COLO668 (cell line): ENCODE measurements around the gene VWF.
"Not testable (repeated sequence)": the region's sequence is repeated elsewhere in the genome, so short reads cannot be mapped to it uniquely, and the experiment has no call there.

ENCODE experiments used
- DNase-seq: peaks from one replicate; lab custom pipeline; 2025; ENCODE audit not compliant: unreplicated experiment; lab: John Stamatoyannopoulos, UW

VWF gene

DNA sequence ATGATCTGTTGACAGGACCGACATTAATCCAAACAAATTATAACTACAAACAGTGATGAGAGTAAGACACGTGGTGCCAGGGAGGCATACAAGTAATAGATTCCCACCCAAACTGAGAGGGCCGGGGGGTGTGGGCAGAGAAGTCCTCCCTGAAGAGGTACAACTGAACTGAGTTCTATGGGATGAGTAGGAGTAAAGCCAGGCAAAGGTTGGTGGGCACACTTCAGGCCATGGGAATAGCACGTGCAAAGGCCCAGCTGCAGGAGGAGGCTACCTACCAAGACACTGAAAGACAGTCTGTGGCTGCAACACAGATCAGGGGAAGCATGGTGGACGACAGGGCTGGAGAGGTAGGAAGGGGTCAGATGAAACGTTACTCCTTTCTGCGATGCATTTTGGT, 22.0 kb upstream of the VWF start:
- no peak for DNase-seq

GRCh38 chr12:6145564-6145963, 21.1 kb upstream of the VWF start:
- DNase-seq, result no peak

- no peak for DNase-seq
These were observed 18.8 kb upstream of the VWF start for GRCh38 chr12:6143303-6143675.

DNA sequence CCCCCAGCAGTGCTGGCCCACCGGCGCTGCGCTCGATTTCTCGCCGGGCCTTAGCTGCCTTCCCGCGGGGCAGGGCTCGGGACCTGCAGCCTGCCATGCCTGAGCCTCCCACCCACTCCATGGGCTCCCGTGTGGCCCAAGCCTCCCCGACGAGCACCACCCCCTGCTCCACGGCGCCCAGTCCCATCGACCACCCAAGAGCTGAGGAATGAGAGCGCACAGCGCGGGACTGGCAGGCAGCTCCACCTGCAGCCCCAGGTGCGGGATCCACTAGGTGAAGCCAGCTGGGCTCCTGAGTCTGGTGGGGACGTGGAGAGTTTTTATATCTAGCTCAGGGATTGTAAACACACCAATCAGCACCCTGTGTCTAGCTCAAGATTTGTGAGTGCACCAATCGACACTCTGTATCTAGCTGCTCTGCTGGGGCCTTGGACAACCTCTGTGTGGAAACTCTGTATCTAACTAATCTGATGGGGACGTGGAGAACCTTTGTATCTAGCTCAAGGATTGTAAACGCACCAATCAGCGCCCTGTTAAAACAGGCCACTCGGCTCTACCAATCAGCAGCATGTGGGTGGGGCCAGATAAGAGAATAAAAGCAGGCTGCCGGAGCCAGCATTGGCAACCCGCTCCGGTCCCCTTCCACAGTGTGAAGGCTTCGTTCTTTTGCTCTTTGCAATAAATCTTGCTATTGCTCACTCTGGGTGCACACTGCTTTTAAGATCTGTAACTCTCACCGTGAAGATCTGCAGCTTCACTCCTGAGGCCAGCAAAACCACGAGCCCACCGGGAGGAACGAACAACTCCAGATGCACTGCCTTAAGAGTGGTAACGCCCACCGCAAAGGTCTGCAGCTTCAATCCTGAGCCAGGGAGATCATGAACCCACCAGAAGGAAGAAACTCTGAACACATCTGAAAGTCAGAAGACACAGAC, 18.2 kb upstream of the VWF start:
- not testable (repeated sequence) for DNase-seq

- not testable (repeated sequence) for DNase-seq
These were observed 17.4 kb upstream of the VWF start for GRCh38 chr12:6141731-6142367.

DNA sequence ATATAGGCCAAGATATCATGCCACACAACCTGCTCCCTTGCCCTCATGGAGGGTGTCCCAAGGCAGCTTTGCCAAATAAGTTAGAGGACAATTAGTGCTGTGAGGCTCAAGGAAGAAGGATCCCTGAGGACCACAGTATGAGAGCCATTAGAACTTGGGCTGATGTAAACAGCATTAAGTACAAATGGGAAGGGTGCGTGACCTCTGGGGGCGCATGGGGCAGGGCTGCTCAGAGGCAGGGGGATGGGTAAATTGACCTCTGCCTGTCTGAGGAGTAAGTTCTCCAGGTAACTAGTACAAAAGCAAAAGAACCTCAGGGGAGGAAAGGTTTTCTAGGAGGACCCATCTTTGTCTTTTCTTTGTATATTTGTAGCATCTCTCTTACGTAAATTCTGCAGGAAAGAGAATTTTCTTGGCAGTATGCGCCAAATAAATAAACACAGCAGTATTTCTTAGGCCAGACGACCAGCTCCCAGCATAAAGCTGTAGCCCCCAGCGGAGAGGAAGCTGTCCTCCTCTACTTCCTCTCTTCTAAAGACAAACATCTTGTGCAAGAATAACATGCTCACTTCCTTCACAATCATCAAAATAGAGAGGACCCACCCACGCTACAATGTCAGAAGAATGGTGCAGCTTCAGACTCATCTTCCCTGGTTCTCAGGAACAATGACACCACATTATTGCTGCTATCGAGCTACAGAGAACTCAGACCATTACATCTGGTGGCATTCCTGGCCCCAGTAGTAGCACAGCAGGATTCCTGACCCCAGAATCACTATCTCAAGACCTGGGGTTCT, 16.4 kb upstream of the VWF start:
- no peak for DNase-seq

DNA sequence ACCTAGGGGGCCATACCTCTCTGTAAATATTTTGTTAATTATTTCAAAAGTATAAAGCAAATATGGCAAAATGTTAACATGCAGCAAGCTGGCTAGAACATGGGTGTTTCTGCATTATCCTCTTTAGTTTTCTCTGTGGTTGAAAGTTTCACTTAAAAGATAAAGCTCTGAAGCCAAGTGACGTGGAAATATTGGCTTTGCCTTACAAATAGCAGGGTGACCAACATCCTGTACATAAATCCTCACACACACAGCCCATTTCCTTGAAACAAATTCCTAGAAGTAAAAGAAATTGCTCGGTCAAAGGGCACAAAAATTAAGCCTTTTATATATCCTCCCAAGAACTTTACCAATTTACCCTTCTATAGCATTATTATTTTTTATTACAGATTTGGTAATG, 10.6 kb upstream of the VWF start:
- no peak for DNase-seq

DNA sequence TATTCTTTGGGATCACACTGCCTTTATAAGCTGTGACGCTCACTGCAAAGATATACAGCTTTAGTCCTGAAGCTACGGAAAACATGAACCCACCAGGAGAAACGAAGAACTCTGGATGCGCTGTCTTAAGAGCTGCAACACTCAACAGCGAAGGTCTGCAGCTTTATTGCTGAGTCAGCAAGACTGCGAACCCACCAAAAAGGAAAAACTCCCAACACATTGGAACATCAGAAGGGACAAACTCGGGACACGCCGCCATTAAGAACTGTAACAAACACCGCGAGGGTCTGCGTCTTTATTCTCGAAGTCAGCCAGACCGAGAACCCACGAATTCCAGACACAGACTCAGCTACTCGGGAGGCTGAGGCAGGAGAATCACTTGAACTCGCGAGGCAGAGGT, 9.2 kb upstream of the VWF start:
- DNase-seq, result no peak

DNA sequence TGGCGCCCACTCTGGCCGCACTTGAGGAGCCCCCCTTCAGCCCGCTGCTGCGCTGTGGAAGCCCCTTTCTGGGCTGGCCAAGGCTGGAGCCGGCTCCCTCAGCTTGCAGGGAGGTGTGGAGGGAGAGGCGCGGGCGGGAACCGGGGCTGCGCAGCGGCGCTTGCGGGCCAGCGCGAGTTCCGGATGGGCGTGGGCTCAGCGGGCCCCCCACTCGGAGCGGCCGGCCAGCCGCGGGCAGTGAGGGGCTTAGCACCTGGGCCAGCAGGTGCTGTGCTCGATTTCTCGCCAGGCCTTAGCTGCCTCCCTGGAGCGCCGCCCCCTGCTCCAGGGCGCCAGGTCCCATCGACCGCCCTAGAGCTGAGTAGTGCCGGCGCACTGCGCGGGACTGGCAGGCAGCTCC, 8.0 kb upstream of the VWF start:
- DNase-seq, result no peak

DNA sequence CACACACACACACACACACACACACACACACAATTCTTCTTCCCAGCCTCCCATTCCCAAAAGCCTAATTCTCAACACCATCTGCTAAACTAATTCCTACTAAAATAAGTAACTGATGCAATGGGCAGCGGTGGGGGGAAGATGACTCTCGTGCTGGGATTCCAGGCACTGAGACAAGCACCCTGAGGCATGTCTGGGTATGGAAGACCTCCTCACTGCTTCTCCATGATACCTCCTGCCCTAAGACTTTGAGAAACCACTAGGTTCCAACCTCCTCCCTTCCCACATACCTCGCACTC, 789 bp upstream of the VWF start:
- no peak for DNase-seq

- DNase-seq, result no peak
These were observed 1.2 kb downstream of the VWF start for GRCh38 chr12:6123258-6123657.

DNA sequence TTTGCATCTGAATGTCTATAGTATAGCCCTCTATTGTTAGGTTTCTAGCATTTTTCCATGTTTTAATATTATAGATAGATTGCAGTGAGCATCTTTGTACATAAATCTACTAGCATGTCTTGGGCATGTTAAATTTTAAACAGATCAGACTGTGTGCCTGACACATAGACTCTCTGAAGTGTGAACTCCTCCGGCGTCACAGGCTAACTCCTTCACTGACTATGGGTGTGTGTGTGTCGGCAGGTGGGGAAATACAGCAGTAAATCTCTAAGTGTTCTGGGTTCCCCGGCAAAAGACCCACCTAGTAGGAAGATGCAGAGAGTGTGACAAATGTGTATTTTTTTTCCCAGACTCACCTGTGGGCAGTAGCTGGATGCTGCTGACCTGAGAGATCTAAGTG, 2.3 kb downstream of the VWF start:
- DNase-seq, result no peak

DNA sequence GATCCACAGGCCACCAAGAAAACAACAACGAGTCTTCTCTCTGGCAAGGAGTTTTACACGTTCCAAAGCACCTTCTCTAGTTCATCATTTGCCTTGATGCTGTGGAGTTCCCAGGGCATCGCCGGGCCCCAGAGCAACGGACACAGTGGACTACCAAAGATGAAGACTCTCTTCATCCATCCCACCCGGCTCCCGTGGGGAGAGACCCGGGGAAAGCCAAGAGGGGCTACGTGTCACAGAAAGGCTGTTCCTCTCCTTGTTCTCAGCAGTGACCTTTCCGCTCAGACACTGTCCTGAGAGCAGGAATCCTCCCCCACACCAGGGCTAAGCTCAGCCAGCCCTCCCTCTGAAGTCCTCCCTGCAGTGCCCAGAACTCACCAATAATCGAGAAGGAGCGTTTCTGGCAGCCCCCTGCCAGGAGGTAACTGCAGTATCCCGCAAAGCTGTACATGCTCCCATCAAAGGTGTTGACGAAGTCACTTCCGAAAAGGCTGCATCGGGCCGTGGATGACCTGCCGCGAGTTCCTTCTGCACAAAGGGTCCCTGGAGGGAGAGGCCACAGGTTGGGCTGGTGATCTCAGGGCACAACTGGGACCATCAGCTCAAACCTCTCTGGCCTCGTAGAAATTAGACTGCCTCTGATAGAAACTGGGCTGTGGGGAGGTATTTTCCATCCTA, 3.5 kb downstream of the VWF start:
- DNase-seq, result no peak

DNA sequence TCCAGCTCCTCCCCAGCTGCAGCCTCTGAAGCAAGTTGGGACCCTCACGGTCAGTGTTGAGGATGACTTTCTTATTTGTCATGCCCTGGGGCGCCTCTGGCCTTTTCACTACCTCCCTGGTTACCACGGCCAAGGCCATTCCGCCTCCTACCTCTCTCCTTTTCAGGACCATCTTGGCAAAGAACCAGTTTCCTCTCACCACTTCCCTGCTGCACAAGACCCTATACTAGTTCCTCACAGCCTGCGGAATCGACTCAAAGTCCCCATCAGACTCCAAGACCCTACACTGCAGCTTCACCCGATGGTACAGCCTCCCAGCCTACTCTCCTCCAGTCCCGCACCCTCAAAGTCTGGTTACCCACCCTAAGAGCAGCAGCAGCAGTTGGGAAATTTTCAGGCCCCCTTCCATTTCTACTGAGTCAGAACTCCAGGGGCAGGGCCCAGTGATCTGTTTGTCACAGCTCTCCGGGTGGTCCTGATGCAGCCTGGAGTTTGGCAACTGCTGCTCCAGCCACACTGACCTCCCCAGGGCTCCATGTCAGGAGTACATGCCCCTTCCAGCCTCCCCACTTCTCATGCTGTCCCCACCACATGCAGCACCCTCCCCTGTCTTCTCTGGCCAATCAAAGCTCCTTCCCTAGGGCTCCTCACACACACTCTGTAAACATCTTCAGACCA, 5.4 kb downstream of the VWF start:
- no peak for DNase-seq

DNA sequence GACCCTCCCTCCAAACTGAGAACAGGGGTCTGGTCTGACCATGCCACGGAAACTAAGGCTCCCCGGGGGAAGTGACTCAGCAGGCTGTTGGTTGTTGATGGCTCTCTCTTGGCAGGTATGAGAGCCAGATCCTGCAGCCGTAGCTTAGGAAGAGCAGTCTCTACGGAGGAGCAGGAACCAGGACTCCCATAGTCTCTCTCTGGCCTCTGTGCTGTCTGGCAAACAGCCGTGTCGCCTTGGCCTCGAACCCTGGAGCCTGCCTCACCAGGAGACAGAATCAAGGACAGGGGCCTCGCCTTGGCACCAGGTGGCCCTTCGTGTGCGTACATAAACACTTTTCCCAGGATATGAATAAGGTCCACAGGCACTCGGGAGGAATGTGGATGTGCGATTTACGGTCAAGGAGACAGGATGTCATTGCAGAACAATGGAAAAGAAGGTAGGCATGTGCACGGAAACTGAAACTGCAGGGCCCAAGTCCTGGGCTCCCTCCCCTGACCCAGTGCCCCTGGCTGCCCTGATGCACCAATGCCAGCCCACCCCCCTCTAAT, 7.9 kb downstream of the VWF start:
- no peak for DNase-seq

- DNase-seq, result no peak
These were observed 9.1 kb downstream of the VWF start for GRCh38 chr12:6115389-6115788.

- DNase-seq, result no peak
These were observed 10.0 kb downstream of the VWF start for GRCh38 chr12:6114476-6114870.

- no peak for DNase-seq
These were observed 10.6 kb downstream of the VWF start for GRCh38 chr12:6113691-6114475.

- no peak for DNase-seq
These were observed 12.5 kb downstream of the VWF start for GRCh38 chr12:6112004-6112403.

- DNase-seq, result no peak
These were observed 14.5 kb downstream of the VWF start for GRCh38 chr12:6110006-6110405.
